HepG2 (cell line): ENCODE measurements around the gene CEP83. TPM values are rescaled to one million over a fixed set of nuclear protein-coding genes. Genes with fewer than 3 reads are reported as not detected.

Experiments
- CREB3 ChIP-seq: sonication (generic); formaldehyde crosslinking; IDR thresholded peaks from 2 replicates; pipeline ENCODE4 v1.5.0; 2020; ENCODE audit warnings: missing genetic modification reagents
- DDIT3 ChIP-seq: sonication (generic); formaldehyde crosslinking; IDR thresholded peaks from 2 replicates; pipeline ENCODE4 v1.4.0; 2020; ENCODE audit warnings: mild to moderate bottlenecking, missing genetic modification reagents
- GTF2F1 ChIP-seq: fragments of 150-350 bp; IDR thresholded peaks from 2 replicates; pipeline ENCODE4 v1.6.1; 2014; ENCODE audit warnings: low read length
- ISL2 ChIP-seq: sonication (generic); formaldehyde crosslinking; IDR thresholded peaks from 2 replicates; pipeline ENCODE4 v1.5.0; 2020; ENCODE audit warnings: missing genetic modification reagents
- MAFK ChIP-seq, 2 experiments: IDR thresholded peaks in 1 of 2; conservative IDR thresholded peaks in 1 of 2; 2 replicates each; pipeline ENCODE4 v1.6.1; 2011; ENCODE audit warnings: improper control_type of control experiment in 2 of 2, low read length in 2 of 2
- MEIS1 ChIP-seq: sonication (generic); formaldehyde crosslinking; IDR thresholded peaks from 2 replicates; pipeline ENCODE4 v1.9.0; 2021; ENCODE audit warnings: mild to moderate bottlenecking, missing genetic modification reagents, moderate library complexity, borderline replicate concordance
- MIXL1 ChIP-seq: IDR thresholded peaks from 2 replicates; pipeline ENCODE4 v1.6.1; 2016
- MZF1 ChIP-seq: sonication (generic); formaldehyde crosslinking; IDR thresholded peaks from 2 replicates; pipeline ENCODE4 v1.8.1; 2023; ENCODE audit warnings: mild to moderate bottlenecking, missing genetic modification reagents, borderline replicate concordance
- NFKB2 ChIP-seq: sonication (generic); formaldehyde crosslinking; IDR thresholded peaks from 2 replicates; pipeline ENCODE4 v1.4.0; 2020; ENCODE audit warnings: missing genetic modification reagents, borderline replicate concordance
- NKX3-1 ChIP-seq: sonication (generic); formaldehyde crosslinking; IDR thresholded peaks from 2 replicates; pipeline ENCODE4 v1.5.0; 2020; ENCODE audit warnings: missing genetic modification reagents
- NR2F6 ChIP-seq, 2 experiments: IDR thresholded peaks; 2 replicates each; pipeline ENCODE4 v1.6.1; 2016; ENCODE audit warnings: antibody characterized with exemption in 1 of 2, mild to moderate bottlenecking in 1 of 2
- RFX1 ChIP-seq: fragments of 450-650 bp; IDR thresholded peaks from 2 replicates; pipeline ENCODE4 v1.6.1; 2017
- ZBTB33 ChIP-seq: sonication (generic); formaldehyde crosslinking; IDR thresholded peaks from 2 replicates; pipeline ENCODE4 v1.4.0; 2020; ENCODE audit warnings: missing genetic modification reagents
- ZBTB7B ChIP-seq: sonication (generic); formaldehyde crosslinking; IDR thresholded peaks from 2 replicates; pipeline ENCODE4 v1.4.0; 2020; ENCODE audit warnings: missing genetic modification reagents
- ZMYM2 ChIP-seq: sonication (generic); formaldehyde crosslinking; IDR thresholded peaks from 2 replicates; pipeline ENCODE4 v1.8.0; 2022; ENCODE audit warnings: mild to moderate bottlenecking, missing genetic modification reagents
- ZNF512 ChIP-seq: sonication (generic); formaldehyde crosslinking; IDR thresholded peaks from 2 replicates; pipeline ENCODE4 v1.4.0; 2020; ENCODE audit warnings: mild to moderate bottlenecking, missing genetic modification reagents
- ZNF543 ChIP-seq: sonication (generic); formaldehyde crosslinking; IDR thresholded peaks from 2 replicates; pipeline ENCODE4 v1.4.0; 2020; ENCODE audit warnings: mild to moderate bottlenecking, missing genetic modification reagents
- ZNF607 ChIP-seq: sonication (generic); formaldehyde crosslinking; IDR thresholded peaks from 2 replicates; pipeline ENCODE4 v1.5.1; 2020; ENCODE audit warnings: missing genetic modification reagents, mild to moderate bottlenecking, borderline replicate concordance
- ZNF609 ChIP-seq: sonication (generic); formaldehyde crosslinking; IDR thresholded peaks from 2 replicates; pipeline ENCODE4 v1.4.0; 2020; ENCODE audit warnings: mild to moderate bottlenecking, missing genetic modification reagents, borderline replicate concordance
- ZNF841 ChIP-seq: sonication (generic); formaldehyde crosslinking; IDR thresholded peaks from 2 replicates; pipeline ENCODE4 v1.8.1; 2023; ENCODE audit warnings: missing genetic modification reagents, borderline replicate concordance
- polyA plus RNA-seq, 8 experiments: library from polyadenylated mRNA; depleted of rRNA in 3 of 8; stranded (reverse) in 7 of 8; unstranded in 1 of 8; fragments of >200 nt; fragmentation: Illumina TruSeq in 4 of 8; extraction: Trizol in 4 of 8; gene quantifications; 2 replicates each; pipeline versions ENCODE4 v1.2.1 to v1.2.3, GENCODE V29; 2011 to 2016; ENCODE audit warnings: low read depth in 4 of 8, missing spikeins in 1 of 8, mixed read lengths in 1 of 8; ENCODE audit not compliant: insufficient read depth in 1 of 8
- total RNA-seq, 5 experiments: library from RNA; depleted of rRNA; stranded (reverse); fragments of >200 nt; fragmentation: Illumina TruSeq; extraction: Trizol; gene quantifications; 2 replicates each; pipeline ENCODE4 v1.2.3, GENCODE V29; 2016; ENCODE audit warnings: low read depth in 1 of 5

CEP83 gene
- total and polyA plus RNA-seq, 2 of the 13 experiments (the other 11 are each of a cell fraction or from before 2014, with no cell fraction given): 6.2 to 19.2 TPM

- TF ChIP-seq ZNF543: peak; percentile 64; the same call in 1 of the 2 replicates
- no peak for TF ChIP-seq DDIT3 (CRISPR knock-in tag)
- no peak for TF ChIP-seq NR2F6 (IDR thresholded peaks at IDR 0.05)
- no peak for TF ChIP-seq NR2F6 (CRISPR knock-in tag; IDR thresholded peaks at IDR 0.05)
- TF ChIP-seq ISL2: peak; percentile 36; the same call in 1 of the 2 replicates
- no peak for TF ChIP-seq ZBTB33 (CRISPR knock-in tag)
- TF ChIP-seq MEIS1: peak; percentile 90
- no peak for TF ChIP-seq GTF2F1
- TF ChIP-seq ZNF841 (CRISPR knock-in tag): no peak
- no peak; the same call in 1 of the 2 replicates for TF ChIP-seq ZNF609 (CRISPR knock-in tag)
- TF ChIP-seq ZNF512 (CRISPR knock-in tag): peak; percentile 20; the same call in 1 of the 2 replicates
- peak; percentile 85 for TF ChIP-seq ZNF607 (CRISPR knock-in tag)
- TF ChIP-seq MAFK (conservative IDR thresholded peaks at IDR 0.05 in 1 of 2, IDR thresholded peaks at IDR 0.05 in 1 of 2; ENCODE audit: low read length in 2 of 2): no peak
- TF ChIP-seq CREB3 (CRISPR knock-in tag): no peak
- TF ChIP-seq ZMYM2 (CRISPR knock-in tag): peak; percentile 89
- TF ChIP-seq ZBTB7B: no peak
- no peak for TF ChIP-seq MIXL1 (CRISPR knock-in tag)
- no peak for TF ChIP-seq NKX3-1 (CRISPR knock-in tag)
- 0 out of 2 replicates have a peak, but pooled peaks have one; percentile 87 for TF ChIP-seq NFKB2 (CRISPR knock-in tag)
- TF ChIP-seq RFX1: no peak
- TF ChIP-seq MZF1 (CRISPR knock-in tag): no peak
Observed at GRCh38 chr12:94459728-94460615, at the start of gene CEP83 (continued).
